HG03378 (cell line): Measurements from ENCODE around the gene RAB6A.
"Not testable (repeated sequence)": the region's sequence is repeated elsewhere in the genome, so short reads cannot be mapped to it uniquely, and the experiment has no call there.

ENCODE experiments used
- ATAC-seq: cut with Tn5 transposase; IDR thresholded peaks from one replicate; pipeline ENCODE4 v1.9.1; 2021; ENCODE audit warnings: mild to moderate bottlenecking, moderate library complexity; ENCODE audit not compliant: unreplicated experiment

RAB6A gene

DNA sequence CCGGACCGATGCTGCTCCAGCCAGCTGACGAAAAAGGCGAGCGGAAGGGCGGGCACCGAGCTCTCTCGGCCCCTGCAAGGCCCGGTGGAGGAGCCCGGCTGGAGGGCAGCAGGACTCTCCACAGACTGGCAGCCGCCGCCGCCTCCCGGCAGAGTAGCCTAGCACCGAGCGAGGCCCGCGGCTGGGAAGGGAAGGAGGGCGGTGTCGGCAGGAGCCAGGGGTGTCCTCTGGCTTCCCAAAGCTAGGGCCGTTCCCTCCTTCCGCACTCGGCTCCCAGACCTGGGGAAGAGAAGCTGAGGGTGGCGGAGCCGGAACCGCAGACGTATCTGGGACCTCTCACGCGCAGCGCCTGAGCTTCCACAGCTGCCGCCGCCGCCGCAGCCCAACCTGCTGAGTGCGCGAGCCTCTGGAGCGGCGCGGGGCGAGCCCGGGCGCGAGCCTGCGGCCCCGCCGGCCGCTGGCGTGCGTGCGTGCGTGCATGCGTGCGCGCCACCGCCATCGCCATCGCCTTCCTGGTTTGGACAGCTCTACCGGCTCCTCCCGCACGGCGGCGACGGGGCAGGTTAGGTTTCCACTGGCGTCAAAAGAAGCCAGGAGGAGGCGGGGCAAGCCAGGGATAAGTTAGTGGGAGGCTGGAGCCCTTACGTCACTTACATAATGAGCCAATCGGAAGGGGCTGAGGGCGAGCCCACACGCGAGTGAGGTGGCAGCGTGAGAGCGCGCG lies at the start of gene RAB6A:
Gene RAB6A, minus strand, starts transcription at position 396 of the 724 bp plus-strand sequence. CDS start 439 bp downstream, outside the sequence.
- ATAC-seq, result peak; percentile 93

DNA sequence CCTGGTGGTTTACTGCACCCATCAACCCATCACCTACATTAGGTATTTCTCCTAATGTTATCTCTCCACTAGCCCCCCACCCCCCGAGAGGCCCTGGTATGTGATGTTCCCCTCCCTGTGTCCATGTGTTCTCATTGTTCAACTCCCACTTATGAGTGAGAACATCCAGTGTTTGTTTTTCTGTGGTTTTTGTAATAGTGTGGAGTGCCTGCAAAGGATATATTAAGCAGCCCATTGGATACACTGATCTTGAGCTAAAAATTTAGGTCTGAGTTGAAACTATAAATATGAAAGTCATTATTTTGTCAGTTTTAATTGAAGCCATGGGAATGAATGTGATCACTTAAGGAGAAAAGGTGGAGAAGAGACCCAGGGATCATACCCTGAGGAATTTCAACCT lies 49.8 kb upstream of the RAB6A start:
- no peak for ATAC-seq

DNA sequence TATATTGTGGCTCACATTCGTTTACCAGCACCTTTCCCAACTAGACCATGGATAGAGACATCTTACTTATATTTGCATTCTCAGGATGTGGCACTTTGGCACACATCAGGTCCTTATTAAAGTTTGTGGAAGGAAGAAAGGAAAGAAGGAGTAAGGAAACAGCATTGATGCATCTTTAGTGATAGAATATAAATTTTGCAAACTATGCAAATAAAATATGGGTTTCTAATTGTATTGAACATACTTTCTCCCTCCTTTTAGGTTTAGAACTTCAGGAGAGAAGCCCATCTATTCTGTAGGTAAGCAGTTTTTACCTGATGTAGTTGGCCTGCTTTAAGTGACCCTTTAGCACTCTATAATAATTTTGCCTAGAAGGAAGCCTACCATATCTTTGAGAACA lies 47.2 kb upstream of the RAB6A start:
- no peak for ATAC-seq

DNA sequence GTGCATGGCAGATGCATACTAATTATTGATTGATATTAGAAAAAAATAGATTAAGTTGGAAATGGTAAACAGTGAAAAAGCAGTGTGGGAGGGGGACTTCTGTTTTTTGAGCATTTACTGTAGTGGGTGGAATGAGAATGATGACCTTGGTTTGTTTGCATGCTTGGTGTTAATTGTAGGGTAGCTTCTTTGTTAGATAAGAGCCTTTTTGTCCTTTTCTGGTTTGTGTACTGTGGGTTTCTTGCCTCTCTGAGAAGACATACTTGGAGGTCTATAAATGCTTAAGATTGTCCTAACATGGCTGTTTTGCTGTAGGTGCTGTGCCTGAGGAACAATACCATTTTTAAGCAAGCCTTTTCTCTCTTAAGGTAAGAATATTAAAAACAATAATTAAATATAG lies 43.8 kb upstream of the RAB6A start:
- no peak for ATAC-seq

DNA sequence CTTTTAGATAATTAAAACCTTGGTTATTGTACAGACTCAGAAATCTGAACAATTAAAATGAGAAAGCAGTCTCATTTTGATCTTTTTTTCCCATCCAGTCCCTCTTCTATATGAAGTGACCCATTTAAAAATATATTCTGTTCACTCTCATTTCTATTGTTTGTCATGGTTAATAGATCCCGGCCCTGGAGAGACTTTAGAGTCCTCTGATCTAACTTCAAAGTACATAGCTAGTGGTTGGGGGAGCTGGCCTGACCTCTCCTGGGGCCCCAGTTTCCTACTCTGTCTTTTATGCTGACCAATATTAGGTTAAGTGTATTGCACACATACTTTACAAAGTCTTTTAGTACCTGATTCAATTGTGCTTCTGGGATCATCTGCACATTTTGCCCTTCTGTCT lies 40.3 kb upstream of the RAB6A start:
- no peak for ATAC-seq

DNA sequence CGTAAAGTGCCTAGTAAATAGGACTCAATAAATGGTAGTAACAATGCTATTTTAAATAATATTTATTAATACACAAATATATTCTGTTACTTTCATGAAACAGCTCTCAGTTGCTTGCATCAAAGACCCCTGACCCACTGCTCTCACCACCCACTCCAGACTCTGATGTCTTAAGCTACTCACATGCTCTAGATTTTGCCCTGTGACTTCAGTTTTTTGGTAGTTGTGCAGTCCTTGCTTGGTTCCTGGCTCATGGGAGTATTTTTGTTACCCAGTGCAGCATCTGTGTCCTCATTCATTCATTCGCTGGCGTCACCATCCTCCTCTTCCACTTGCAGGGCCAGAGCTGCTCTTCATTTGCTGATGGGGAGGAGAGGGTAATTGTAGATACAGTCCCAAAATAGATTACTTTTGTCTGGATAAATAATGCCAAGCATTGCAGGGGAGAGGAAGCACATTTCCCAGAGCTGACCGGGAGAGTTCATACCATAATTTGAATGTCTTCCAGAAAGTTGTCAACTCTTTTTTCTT lies 39.5 kb upstream of the RAB6A start:
- ATAC-seq, result no peak

DNA sequence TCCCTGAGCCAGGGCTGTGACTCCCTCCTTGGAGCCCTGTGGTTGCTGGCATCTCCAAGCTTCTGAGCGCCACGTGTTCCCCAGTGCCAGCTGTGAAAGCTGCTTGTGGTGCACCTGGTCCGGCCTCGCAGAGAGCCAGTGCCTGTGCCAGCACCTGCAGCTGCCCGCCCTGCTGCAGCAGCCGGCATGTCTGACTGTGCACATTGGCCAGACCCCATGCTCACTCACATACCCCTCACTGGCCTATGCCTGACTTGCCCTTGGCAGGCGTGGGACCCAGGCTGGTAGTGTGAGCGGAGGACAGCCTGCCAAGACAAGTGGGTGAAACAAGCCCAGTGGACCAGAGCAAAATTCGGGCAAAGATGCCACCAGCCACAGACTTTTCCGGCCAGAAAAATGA lies 36.6 kb upstream of the RAB6A start:
- ATAC-seq, result no peak

DNA sequence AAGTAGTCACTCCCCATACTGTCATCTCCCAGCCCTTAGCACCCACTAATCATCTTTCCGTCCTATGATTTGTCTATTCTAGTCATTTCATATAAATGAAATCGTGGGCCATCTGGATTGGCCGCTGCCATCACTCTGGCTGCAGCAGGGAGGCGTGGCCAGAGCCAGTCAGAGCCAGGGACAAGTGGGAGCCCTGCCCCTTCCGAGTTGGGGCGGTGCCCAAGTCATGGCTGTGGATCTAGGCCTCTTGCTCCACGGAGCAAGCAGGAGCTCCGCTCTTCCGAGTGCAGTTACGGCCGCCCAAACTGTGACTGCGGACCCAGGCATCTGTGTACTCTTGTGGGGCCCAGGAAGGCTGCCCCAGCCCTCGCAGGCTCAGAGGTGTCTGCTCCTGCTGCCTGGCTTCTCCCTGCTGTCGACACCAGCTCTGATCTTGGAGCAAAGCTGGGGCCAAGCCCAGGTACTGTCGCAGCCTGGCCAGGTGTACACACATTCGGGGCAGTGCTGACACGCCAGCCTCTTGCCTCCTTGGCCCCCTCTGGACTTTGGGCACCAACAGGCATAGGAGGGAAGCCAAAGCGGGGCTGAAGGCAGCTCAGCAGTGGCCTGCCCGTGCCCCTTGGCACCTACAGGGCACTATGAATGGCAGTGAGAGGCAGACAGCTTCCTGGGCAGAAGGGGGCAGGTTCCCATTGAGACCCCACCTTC lies 35.2 kb upstream of the RAB6A start:
- ATAC-seq, result no peak

DNA sequence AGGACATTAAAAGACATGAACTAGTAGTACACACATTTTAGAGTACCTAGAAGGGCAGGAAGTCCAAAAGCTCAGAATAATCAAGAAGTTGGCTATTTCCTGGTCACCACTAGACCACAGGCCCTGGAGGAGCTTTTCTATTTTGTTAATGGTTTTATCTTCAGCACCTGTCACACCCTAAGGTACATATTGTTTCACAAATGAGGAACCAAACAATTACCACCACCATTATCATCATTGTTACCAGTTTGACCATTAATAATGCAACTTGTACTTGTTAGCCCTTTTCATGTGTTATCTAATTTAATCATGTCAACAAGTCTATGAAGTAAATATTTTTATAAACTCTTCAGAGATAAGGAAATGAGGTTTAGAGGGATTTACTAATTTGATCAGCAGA lies 31.7 kb upstream of the RAB6A start:
- ATAC-seq, result no peak

DNA sequence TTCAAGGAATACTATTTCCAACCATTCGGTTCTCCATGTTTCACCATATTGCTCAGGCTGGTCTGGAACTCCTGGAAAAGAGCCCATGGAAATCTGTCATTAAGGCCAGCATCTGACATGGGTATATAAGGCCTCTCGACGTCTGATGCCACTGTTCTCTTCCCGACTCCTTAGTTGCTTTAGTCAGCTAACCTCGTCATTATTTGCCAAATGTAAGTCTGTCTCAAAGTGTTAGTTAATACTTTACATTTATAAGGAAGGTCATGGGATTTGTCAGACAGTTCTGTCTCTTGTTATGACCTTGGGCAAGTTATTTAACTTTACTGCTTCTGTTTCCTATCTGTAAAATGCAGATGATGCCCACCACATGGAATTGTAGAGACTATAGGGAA lies 28.4 kb upstream of the RAB6A start:
- ATAC-seq, result no peak

DNA sequence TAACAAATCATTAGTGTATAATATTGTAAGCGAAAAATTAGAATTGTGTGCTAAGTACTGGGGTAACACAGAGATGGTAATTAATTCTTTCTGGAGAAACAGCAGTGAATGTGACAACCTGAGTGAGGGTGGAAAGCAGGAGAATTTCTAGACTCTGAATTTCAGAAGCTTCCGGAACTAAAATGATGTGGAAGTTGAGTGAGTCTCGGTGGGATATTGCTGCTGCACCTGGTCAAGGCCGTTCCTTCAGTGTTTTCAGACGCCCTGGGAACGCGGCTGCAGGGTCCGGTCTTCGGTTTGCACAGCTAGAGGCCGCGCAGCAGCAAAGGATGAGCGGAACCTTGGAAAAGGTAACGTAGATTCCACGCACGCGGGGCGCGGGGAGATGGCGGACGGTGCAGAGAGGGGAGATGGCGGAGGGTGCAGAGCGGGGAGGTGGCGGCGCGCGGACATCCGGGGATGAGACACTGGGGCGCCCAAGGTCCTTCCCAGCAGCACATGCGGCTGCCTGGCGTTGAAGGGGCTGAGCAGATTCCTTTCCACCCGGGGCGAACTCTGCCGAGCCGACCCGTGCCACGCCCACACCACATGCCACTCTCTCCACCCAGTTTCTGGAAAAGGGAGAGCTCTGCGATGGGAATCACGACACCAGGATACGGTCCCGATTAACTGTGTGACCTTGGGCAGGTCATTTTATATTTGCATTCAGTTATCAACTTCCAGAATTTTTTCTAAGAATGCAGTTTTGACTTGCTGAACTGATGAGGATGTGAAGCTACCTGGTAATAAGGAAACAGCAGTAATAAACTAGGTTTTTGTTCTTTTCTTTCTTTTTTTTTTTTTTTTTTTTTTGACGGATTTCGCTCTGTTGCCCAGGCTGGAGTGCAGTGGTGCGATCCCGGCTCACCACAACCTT lies 27.0 kb upstream of the RAB6A start, which contains the start of gene MRPL48:
Gene MRPL48, plus strand, starts transcription at position 232 of the 916 bp plus-strand sequence. Its CDS starts 98 bp downstream, at position 330.
- peak; percentile 69 for ATAC-seq

DNA sequence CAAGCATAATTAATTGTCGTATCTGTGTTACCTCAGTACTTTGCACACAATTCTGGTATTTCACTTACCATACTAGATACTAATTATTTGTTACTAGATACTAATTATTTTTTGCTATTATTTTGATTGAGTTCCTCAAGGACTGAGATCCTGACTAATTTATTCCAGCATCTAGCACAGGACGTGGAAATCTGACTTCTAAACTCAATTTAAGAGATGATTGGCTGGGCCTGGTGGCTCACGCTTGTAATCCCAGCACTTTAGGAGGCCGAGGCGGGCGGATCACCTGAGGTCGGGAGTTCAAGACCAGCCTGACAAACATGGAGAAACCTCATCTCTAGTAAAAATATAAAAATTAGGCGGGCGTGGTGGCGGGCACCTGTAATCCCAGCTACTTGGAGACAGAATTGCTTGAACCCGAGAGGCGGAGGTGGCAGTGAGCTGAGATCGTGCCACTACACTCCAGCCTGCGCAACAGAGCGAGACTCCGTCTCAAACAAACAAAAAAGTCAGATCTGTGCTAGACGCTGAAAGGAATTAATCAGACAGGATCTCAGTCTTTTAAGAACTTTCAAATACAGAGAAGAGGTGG lies 26.3 kb upstream of the RAB6A start:
- no peak for ATAC-seq

DNA sequence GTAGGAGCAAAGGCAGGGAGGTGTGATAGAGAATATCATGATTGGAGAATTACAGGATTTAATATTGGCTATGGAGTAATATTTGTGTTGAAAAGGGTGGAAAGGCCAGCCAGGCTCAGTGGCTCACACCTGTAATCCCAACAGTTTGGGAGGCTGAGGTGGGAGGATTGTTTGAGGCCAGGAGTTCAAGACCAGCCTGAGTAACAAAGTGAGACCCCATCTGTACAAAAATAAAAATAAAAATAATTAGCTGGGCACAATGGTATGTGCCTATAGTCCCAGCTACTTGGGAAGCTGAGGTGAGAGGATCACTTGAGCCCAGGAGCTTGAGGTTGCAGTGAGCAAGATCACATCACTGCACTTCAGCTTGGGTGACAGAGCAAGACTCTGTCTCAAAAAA lies 24.6 kb upstream of the RAB6A start:
- ATAC-seq, result not testable (repeated sequence)

DNA sequence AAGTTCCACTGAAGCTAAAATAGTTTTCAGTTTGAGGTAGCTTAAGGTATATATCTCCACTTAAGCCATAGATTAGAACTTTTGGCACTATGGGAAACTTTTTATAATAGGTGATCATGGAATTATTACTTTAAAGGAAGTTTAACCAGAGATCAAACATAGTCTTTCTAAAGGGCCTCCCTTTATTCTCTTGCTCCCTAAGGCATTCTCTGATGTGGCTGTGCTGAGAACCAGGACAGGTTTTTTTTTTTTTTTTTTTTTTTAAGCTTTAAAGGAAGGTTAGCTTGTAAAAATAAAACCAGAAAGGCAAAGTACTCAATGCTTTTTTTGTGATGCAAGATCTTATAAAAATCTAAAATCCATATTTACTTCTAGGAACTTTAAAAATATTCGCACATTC lies 23.9 kb upstream of the RAB6A start:
- ATAC-seq, result no peak

DNA sequence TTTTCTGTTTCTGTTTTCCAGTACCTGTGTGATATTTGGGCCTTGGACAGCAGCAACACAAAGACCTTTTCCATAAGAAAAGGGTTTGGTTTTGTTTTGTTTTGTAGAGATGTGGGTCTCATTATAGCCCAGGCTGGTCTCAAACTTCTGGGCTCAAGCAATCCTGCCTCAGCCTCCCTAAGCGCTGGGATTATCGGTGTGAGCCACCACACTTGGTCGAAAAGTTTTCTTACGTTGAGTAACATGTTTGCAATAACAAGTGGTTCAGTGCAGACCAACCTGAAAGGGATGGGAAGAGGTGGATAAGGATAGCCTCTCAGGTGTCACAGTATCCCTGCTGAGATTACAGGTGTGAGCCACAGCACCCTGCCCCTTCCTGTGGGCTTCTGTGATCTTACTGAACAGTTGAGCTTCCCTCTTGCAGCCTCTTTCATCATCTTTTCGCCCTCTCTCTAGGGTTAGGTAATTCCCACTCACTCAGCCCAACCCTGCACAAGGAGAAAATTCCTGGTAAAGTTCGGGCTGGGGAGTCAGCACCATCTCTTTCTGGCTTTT lies 23.3 kb upstream of the RAB6A start:
- ATAC-seq, result no peak

DNA sequence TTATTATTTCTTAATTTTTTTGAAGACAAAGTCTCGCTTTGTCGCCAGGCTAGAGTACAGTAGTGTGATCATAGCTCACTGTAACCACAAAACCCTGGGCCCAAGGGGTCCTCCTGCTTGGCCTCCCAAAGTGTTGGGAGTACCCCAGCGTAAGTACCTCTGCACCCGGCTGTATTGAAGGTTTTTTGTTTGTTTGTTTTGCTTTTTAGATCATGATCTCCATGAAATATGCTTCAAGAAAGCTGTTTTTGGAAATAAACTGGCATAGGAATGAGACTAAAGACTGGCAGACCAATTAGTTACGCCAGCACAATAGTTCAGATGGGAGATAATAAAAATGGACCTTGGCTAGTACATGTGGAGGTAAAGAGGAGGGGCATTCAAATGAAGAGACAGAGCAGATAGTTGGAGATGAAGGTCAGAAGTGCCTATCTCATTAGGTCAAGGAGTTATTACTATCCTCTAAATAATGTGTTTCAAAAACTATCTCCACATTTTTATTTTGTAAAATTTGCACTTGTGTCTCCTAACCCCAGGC lies 22.7 kb upstream of the RAB6A start:
- ATAC-seq, result no peak

DNA sequence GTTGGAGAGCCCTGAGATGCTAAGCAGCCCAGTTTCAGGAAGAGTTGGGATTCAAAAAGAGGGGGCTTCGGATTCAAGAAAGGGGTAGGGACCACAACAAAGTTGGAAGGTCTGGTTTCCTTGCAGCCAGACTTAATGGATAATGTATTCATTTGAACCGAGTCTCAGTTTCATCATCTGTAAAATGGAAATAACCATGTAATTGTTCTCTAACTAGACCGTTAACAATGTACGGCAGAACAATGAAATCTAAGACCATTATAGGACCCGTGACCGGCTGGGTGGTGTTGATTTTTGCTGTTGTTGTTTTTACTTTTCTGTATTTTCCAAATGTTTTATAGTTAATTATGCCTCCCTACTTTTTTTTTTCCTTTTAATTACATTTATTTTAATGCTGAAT lies 20.4 kb upstream of the RAB6A start:
- no peak for ATAC-seq

DNA sequence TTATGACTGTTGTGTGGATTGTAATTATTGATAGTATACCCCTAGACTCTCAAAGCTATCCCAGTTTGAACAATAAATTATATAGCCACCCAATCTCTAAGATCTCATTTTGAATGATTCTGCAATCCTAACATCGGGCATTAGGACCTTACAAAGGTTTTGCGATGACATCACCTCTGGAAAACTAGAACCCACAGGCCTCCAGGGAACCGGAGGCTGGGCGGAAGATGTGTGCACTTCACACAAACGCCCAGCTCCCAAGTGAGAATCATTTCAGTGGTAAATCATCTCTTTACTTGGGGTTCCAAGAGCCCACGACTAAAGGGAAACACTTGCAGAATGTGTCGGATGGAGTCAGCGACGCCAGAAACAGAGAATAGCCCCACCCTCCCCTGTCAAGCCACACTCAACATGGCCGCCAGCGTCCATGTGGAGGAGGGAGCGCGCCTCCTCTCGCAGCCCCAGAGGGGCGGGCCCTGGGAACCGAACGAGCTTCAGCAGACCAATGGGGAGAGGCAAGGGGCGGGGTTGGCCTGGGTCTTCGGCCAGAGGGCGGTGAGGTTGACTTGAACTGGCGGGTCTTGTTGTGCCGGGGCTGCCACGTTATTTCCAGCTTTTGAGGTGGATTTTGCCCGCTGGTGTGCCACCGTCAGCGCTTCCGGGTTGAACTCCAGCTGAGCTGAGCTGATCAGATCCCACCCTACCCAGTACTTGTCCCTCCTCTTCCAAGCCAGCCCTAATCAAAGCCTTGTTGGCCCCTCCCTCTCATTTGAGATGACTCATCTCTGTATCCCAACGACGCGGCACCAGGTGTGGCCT lies 18.4 kb upstream of the RAB6A start:
- peak; percentile 86 for ATAC-seq

DNA sequence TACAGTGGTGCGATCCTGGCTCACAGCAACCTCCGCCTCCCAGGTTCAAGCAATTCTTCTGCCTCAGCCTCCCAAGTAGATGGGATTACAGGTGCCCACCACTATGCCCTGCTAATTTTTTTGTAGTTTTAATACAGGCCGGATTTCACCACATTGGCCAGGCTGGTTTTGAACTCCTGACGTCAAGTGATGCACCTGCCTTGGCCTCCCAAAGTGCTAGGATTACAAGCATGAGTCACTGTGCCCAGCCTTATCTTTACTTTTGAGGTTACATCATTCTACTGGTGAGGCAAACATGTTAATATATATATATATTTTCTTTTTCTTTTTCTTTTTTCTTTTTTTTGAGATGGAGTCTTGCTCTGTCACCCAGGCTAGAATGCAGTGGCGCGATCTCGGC lies 9.9 kb upstream of the RAB6A start:
- not testable (repeated sequence) for ATAC-seq
